OCI-LY1 (cell line): Measurements from ENCODE around the gene PCDH18.

ENCODE experiments used
- H2AFZ ChIP-seq: fragments of 200-600 bp; sonication (generic), shearing (Covaris generic); 2 replicates; pipeline ENCODE4 v1.6.0; 2014; ENCODE audit warnings: antibody characterized with exemption, mild to moderate bottlenecking, low read length
- H3F3A ChIP-seq: fragments of 200-600 bp; sonication (generic), shearing (Covaris generic); 2 replicates; pipeline ENCODE4 v1.6.0; 2014; ENCODE audit warnings: mild to moderate bottlenecking, antibody characterized with exemption, low read length, moderate library complexity; ENCODE audit not compliant: insufficient read depth
- H3K27ac ChIP-seq: fragments of 200-600 bp; sonication (generic); 2 replicates; pipeline ENCODE4 v1.5.1; 2014; ENCODE audit warnings: low read length, mixed run types, mild to moderate bottlenecking, low read depth; ENCODE audit not compliant: poor library complexity, severe bottlenecking
- H3K27me3 ChIP-seq: fragments of 200-600 bp; sonication (generic); 2 replicates; pipeline ENCODE4 v1.6.0; 2014; ENCODE audit warnings: antibody characterized with exemption, mild to moderate bottlenecking, low read length, moderate library complexity; ENCODE audit not compliant: insufficient read depth
- H3K36me3 ChIP-seq: fragments of 200-600 bp; sonication (generic); 2 replicates; pipeline ENCODE4 v1.6.1; 2014; ENCODE audit warnings: mild to moderate bottlenecking, antibody characterized with exemption, low read length, moderate library complexity, mixed read lengths; ENCODE audit not compliant: insufficient read depth
- H3K4me1 ChIP-seq: fragments of 200-600 bp; sonication (generic); 2 replicates; pipeline ENCODE4 v1.5.1; 2014; ENCODE audit warnings: mild to moderate bottlenecking, low read length, moderate library complexity; ENCODE audit not compliant: insufficient read depth, severe bottlenecking
- H3K4me2 ChIP-seq: fragments of 200-600 bp; sonication (generic), shearing (Covaris generic); 2 replicates; pipeline ENCODE4 v1.6.1; 2014; ENCODE audit warnings: low read length
- H3K4me3 ChIP-seq: fragments of 200-600 bp; sonication (generic); 2 replicates; pipeline ENCODE4 v1.5.1; 2014; ENCODE audit warnings: low read length, low read depth, mild to moderate bottlenecking, mixed read lengths; ENCODE audit not compliant: poor library complexity, severe bottlenecking
- H3K79me2 ChIP-seq: fragments of 200-600 bp; shearing (Covaris generic); 2 replicates; pipeline ENCODE4 v1.6.1; 2016; ENCODE audit warnings: mixed run types, low read length, mixed read lengths; ENCODE audit not compliant: insufficient read depth
- H3K9ac ChIP-seq: fragments of 200-600 bp; sonication (generic), shearing (Covaris generic); 2 replicates; pipeline ENCODE4 v1.6.1; 2014; ENCODE audit warnings: mild to moderate bottlenecking, low read length, mixed read lengths
- H3K9me2 ChIP-seq: fragments of 200-600 bp; sonication (generic), shearing (Covaris generic); 2 replicates; pipeline ENCODE4 v1.6.1; 2014; ENCODE audit warnings: low read depth, mild to moderate bottlenecking, low read length, mixed read lengths
- H3K9me3 ChIP-seq: fragments of 200-600 bp; shearing (Covaris generic); 2 replicates; pipeline ENCODE4 v1.6.1; 2014; ENCODE audit warnings: low read length, mixed read lengths
- H4K20me1 ChIP-seq: fragments of 200-600 bp; sonication (generic), shearing (Covaris generic); 2 replicates; pipeline ENCODE4 v1.6.0; 2016; ENCODE audit warnings: mild to moderate bottlenecking, low read length; ENCODE audit not compliant: insufficient read depth
- EZH2 ChIP-seq: fragments of 200-600 bp; sonication (generic), shearing (Covaris generic); IDR thresholded peaks from 2 replicates; pipeline ENCODE4 v1.8.0; 2017; ENCODE audit warnings: borderline replicate concordance, mixed run types, mild to moderate bottlenecking, antibody characterized with exemption, low read length, moderate library complexity, mixed read lengths
- TF ChIP-seq, protein P1 (sequence below): fragments of 200-600 bp; sonication (generic), shearing (Covaris generic); IDR thresholded peaks from 2 replicates; pipeline ENCODE4 v1.5.1; 2017; ENCODE audit warnings: mild to moderate bottlenecking, antibody characterized with exemption, low read length, moderate library complexity, mixed read lengths

PCDH18 gene

GRCh38 chr4:137572163-137572562, 39.9 kb upstream of the PCDH18 start:
- H3K4me2 ChIP-seq = no peak overlapping the region
- no peaks in the 10 kb centered on the region for H3K27me3 ChIP-seq
- no peaks in the 10 kb centered on the region for H3K9me3 ChIP-seq
- H3K4me3 ChIP-seq = no peak overlapping the region
- no peak for TF ChIP-seq EZH2
- TF ChIP-seq, protein P1, sequence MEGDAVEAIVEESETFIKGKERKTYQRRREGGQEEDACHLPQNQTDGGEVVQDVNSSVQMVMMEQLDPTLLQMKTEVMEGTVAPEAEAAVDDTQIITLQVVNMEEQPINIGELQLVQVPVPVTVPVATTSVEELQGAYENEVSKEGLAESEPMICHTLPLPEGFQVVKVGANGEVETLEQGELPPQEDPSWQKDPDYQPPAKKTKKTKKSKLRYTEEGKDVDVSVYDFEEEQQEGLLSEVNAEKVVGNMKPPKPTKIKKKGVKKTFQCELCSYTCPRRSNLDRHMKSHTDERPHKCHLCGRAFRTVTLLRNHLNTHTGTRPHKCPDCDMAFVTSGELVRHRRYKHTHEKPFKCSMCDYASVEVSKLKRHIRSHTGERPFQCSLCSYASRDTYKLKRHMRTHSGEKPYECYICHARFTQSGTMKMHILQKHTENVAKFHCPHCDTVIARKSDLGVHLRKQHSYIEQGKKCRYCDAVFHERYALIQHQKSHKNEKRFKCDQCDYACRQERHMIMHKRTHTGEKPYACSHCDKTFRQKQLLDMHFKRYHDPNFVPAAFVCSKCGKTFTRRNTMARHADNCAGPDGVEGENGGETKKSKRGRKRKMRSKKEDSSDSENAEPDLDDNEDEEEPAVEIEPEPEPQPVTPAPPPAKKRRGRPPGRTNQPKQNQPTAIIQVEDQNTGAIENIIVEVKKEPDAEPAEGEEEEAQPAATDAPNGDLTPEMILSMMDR = no peak
- no peak overlapping the region for H2AFZ ChIP-seq
- no peaks in the 10 kb centered on the region for H3K36me3 ChIP-seq
- no peaks in the 10 kb centered on the region for H3K9me2 ChIP-seq
- no peaks in the 10 kb centered on the region for H3F3A ChIP-seq
- H3K9ac ChIP-seq = no peak overlapping the region
- no peaks in the 10 kb centered on the region for H3K4me1 ChIP-seq
- H4K20me1 ChIP-seq = no peaks in the 10 kb centered on the region
- H3K79me2 ChIP-seq = no peaks in the 10 kb centered on the region
- no peak overlapping the region for H3K27ac ChIP-seq

- Histone ChIP-seq H3K79me2 (no peaks in the 10 kb centered on the region), H3K27me3 (no peaks in the 10 kb centered on the region), H3K9ac (no peak overlapping the region), H3K4me1 (no peaks in the 10 kb centered on the region), H3K36me3 (no peaks in the 10 kb centered on the region), H3K9me3 (no peaks in the 10 kb centered on the region), H4K20me1 (no peaks in the 10 kb centered on the region), H3K4me2 (no peak overlapping the region), H3K27ac (no peak overlapping the region), H3K4me3 (no peak overlapping the region), H3F3A (no peaks in the 10 kb centered on the region), H2AFZ (no peak overlapping the region), H3K9me2 (no peaks in the 10 kb centered on the region)
- TF ChIP-seq, protein P1 = no peak
- no peak for TF ChIP-seq EZH2
Observed at GRCh38 chr4:137559801-137560200, 27.5 kb upstream of the PCDH18 start.

- no peaks in the 10 kb centered on the region for H4K20me1 ChIP-seq
- no peak overlapping the region for H3K4me2 ChIP-seq
Observed at GRCh38 chr4:137558951-137559350, 26.7 kb upstream of the PCDH18 start.

More at GRCh38 chr4:137558951-137559350, 26.7 kb upstream of the PCDH18 start:
- Histone ChIP-seq H3K27me3 (no peaks in the 10 kb centered on the region), H3K4me1 (no peaks in the 10 kb centered on the region), H3K4me3 (no peak overlapping the region), H3K9me2 (no peaks in the 10 kb centered on the region), H3K79me2 (no peaks in the 10 kb centered on the region), H3K9me3 (no peaks in the 10 kb centered on the region), H3K36me3 (no peaks in the 10 kb centered on the region), H3K27ac (no peak overlapping the region), H2AFZ (no peak overlapping the region), H3K9ac (no peak overlapping the region), H3F3A (no peaks in the 10 kb centered on the region)
- TF ChIP-seq, protein P1 = no peak
- no peak for TF ChIP-seq EZH2
